HCT116 (cell line): ENCODE results near the gene EZH1.

Experiments used
- CEBPB ChIP-seq: IDR thresholded peaks from 2 replicates; pipeline ENCODE4 v1.6.1; 2012; ENCODE audit warnings: low read depth
- CTCF ChIP-seq, 3 experiments: fragments of 200-600 bp in 1 of 3; sonication (generic) in 1 of 3; IDR thresholded peaks in 2 of 3; conservative IDR thresholded peaks in 1 of 3; 2 replicates each; pipeline ENCODE4 v1.5.1; 2012 to 2017; ENCODE audit warnings: low read depth in 2 of 3, low read length in 2 of 3, antibody characterized with exemption in 1 of 3, borderline replicate concordance in 1 of 3, control low read depth in 1 of 3, mild to moderate bottlenecking in 1 of 3, mixed read lengths in 1 of 3, mixed run types in 1 of 3, moderate library complexity in 1 of 3; ENCODE audit not compliant: insufficient read depth in 1 of 3
- EGR1 ChIP-seq: IDR thresholded peaks from 2 replicates; pipeline ENCODE4 v1.6.1; 2012; ENCODE audit warnings: low read depth
- ELF1 ChIP-seq: IDR thresholded peaks from 2 replicates; pipeline ENCODE4 v1.6.1; 2012; ENCODE audit warnings: low read depth, borderline replicate concordance
- MAX ChIP-seq: IDR thresholded peaks from 2 replicates; pipeline ENCODE4 v1.6.1; 2012
- REST ChIP-seq: IDR thresholded peaks from 2 replicates; pipeline ENCODE4 v1.6.1; 2012; ENCODE audit warnings: low read depth
- SRF ChIP-seq: IDR thresholded peaks from 2 replicates; pipeline ENCODE4 v1.6.1; 2012; ENCODE audit warnings: low read depth
- ZNF274 ChIP-seq: fragments of 200-500 bp; sonication (Bioruptor generic); IDR thresholded peaks from 2 replicates; pipeline ENCODE4 v1.6.1; 2014; ENCODE audit warnings: mild to moderate bottlenecking, low read depth, low read length, inconsistent platforms

- TF ChIP-seq REST (no peak), ZNF274 (no peak), CEBPB (no peak), SRF (no peak), EGR1 (no peak), ELF1 (no peak), CTCF (IDR thresholded peaks at IDR 0.05 in 2 of 3, conservative IDR thresholded peaks at IDR 0.05 in 1 of 3; ENCODE audit: borderline replicate concordance in 1 of 3, insufficient read depth in 1 of 3, low read depth in 2 of 3, low read length in 2 of 3) (no peak), MAX (no peak)
Observed at GRCh38 chr17:42783791-42784138, 38.9 kb upstream of the EZH1 start.
